Measurements from ENCODE around the gene UGT1A5.

UGT1A5 gene

GRCh38 chr2:233813236-233814055 lies 100.7 kb downstream of the UGT1A5 start:
- DNase-seq = no peak

DNA sequence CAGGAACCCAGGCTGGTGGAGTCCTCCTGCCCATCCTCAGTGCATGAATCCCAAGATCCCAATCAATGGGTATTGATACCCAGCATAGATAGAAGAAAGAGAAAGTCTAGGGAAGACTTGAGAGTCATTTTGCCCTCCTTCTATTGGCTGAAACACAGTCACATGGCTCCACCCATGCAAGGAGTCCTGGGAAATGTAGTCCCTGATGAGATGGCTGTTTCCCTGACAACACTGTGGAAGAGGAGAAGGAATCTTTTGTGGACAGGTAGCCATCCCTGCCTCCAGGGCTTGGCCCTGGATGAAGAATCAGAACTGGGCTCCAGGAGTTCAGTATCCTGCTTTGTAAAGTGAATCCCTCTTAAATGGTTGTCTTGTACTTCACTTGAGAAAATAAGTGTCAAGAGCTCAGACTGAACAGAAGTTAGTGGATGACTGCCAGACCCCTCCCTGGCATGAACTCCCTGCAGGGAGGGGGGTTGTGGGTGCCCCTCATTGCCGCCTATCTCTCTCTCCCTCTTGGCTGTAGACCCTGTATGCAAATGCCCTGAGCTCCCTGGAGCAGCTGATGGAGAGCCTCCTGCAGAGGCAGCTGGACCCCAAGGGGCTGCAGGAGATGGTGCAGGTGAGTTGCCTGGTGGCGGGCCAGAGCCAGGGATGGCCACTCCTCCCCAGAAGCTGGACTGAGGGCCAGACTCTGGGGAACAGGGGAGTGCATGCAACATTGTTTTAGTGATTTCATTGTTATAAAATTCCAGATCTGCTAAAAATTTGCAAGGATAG lies 101.5 kb downstream of the UGT1A5 start:
- DNase-seq = peak; percentile 2

DNA sequence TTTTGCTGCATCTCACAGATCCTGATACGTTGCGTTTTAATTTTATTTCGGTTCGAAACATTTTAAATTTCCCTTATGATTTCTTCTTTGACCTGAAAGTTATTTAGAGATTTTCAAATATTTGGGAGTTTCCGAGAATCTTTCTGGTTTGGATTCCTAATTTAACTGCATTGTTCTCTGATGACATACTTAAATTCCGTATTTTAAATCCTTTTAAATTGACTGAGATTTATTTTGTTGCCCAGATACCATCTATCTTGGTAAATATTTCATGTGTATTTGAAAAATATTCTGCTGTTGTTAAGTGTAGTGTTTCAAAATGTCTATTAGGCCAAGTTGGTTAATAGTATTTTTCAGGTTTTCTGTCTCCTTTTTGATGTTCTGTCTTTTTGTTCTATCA lies 103.2 kb downstream of the UGT1A5 start:
- DNase-seq = no peak

DNA sequence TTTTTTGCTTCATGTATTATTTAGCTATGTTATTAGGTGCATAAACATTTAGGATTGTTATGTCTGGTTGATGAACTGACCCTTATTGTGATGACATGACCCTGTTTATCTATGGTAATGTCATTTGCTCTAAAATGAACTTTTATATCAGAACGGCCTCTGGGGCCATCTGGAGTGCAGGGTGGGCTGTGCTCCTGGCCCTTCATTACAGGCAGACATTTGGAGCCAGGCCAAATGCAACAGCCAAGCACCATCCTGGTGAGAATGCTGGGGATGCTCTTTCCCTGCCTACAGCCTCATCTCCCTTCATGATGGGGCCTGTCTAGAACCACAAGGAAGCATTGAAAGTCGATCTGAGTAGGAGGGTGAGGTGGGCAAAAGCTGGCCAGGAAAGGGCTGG lies 103.6 kb downstream of the UGT1A5 start:
- no peak for DNase-seq

DNA sequence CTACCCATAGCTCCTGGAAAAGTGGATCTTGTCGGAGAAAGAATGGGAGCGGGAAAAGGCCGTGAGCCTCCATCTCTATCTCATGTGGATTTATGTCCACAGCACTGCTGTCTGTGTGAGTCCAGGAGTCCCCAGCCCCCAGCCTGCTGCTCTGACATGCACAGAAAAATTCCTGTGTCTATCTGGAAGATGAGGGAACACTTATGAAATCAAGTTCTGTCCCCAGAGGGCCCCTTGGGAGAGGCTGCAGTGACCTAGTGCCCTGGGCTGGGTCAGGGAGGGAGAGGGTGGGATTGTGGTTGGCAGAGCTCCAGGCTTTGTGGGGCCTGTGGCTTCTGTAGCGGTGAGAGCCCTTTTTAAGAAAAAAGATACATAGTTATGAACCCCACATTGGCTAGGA lies 104.1 kb downstream of the UGT1A5 start:
- no peak for DNase-seq

- DNase-seq = no peak
Observed at GRCh38 chr2:233817361-233817911, 104.7 kb downstream of the UGT1A5 start.

GRCh38 chr2:233817995-233818638 lies 105.4 kb downstream of the UGT1A5 start:
- DNase-seq = no peak

DNA sequence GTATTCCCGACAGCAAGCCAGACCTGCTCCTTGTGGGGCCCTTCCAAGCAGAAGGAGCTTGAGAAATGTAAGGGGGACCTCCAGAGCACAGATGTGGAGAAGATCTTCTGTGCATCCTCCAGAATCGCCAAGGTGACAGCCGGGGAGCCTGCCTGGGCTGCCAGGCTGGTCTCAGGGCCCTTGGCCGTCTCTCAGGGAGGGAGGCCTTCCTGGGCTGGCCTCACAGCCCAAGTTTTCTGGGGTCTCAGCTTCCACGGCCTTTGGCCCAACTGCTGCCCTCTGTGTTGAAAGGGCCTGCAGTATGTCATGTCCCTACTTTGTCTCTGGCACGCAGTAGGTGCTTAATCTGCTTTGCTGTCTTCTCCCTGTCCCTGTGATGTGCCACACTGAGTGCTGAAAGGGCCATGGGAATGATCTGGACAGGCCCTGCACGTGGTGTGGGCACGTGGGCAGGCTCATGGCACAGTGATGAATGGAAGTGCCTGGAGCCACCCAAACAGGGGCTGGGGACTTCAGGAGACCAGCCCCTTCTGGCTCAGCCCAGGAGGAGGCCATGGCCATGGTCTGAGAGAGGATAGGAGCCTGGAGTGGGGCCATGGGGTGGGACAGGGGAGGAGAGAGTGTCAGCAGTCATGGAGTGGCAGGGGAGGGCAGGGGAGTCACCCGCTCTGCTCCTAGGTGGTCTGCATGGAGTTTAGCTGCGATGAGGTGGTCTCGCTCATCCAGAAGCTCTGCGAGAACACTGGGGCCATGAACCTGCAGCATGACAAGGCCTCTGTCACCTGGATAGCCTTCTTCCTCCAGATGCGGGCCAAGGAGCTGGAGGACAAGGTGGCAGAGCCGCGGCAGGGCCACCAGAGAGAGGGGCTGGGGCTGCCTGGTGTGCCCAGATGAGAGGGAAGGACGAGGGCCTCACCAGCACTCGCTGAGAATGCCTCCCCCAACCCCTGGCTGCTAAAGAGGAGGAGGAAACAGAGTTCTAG lies 106.2 kb downstream of the UGT1A5 start:
- DNase-seq = no peak

DNA sequence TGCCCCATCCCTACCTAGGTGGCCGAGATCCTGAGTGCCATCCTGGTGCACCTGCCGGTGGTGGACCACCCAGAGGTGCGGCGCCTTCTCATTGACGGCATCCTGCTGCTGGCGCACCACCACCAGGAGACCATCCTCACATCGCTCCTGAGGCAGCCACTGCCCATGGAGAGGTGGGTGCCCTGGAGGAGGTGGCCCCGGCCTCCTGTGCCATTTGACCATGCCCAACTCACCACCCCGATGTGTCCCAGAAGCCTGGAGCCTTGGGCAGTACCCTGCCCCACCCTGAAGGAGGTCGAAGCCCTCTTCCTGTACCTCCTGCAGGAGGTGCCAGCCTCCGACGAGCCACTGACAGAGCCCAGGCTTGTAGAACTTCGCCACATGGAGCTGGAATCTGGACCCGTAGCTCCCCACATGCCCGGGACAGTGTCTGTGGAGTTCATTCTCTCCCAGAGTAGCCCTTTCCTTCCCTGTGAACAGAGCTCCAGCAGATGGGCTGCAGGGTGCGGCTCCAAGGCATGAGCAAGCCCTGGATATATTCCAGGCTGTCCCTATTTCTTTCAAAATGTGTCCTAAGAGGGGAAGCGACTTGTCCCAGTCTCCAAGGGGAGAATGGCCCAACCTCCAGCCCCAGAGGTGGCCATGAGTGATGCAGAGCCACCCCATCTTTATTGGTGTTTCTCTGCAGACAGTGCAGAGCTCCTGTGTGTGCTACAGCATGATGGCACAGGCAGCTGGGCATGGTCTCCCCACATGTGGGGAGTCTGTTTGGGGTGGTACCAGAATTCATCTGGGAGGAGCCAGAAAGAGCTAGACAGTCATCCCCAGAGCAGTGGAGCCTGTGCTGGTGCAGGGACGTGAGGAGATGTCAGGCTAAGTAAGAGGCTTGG lies 107.4 kb downstream of the UGT1A5 start:
- DNase-seq = no peak

DNA sequence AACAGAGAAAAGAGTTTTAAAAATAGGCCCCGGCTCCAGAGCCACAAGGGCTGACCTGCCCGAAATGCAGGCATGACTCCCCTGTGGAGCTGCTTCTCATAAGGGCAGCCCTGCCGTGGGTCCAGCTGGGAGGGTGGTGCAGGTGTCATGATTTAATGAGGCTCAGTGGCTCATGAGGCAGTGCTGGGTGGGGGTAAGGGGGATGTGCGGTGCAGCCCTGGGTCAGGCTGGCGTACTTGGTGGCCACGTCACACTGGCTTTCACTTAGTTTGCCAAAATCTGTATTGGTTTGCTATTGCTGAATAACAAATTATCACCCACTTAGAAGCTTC lies 108.0 kb downstream of the UGT1A5 start:
- no peak for DNase-seq

DNA sequence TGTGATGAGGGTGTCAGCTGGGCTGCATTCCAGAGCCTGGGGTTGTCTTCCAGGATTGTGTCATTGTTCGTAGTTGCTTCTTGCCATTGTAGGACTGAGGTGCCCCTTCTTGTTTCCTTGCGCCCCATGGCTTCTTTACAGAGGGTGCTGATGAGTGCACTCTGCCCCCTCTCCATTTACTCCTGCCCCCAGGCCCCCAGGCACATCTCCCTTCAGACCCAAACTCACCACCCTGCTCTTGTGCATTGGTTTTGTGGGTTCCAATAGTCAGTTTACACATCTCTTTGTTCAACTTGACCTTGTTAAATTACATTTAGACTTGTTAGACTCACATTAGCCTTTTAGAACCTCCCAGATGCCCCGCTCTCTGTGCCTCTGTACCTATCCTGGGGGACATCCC lies 108.5 kb downstream of the UGT1A5 start:
- no peak for DNase-seq

DNA sequence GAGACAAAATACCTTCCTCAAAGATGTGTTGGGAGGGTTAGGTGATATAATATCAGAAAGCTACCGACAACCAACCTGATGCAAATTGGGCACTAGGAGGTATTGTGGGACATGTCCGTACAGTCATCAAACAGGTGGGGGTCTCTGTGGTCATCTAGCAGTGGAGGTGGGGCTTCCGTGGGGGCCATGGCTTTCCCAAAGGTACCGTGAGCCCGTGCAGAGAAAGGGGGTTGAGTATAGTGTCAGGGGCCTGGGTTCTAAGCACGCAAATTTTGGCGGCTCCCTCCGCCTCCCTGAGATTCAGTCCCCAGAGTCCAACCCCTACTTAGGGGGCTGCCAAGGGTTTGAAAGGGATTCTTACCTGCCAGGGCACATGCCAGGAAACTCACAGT lies 109.0 kb downstream of the UGT1A5 start:
- no peak for DNase-seq

- no peak for DNase-seq
Observed at GRCh38 chr2:233822101-233822771, 109.5 kb downstream of the UGT1A5 start.

All from NCI-H1092 treated with DMSO at 0.1 percent for 48 hours (cell line).